Psoas muscle (tissue), 8 donors: ENCODE measurements around the gene GLB1L. TPM values are rescaled to one million over a fixed set of nuclear protein-coding genes. Genes with fewer than 3 reads are reported as not detected.

Experiments used
- ATAC-seq, 4 donors: fragments of 200-7000 bp; cut with Tn5 transposase; one replicate each; pipeline ENCODE4 v1.9.1; 2020; ENCODE audit warnings: moderate library complexity in 3 of 4, mild to moderate bottlenecking in 2 of 4
- DNase-seq, 2 donors: peaks; one replicate each; pipeline ENCODE4 v3.0.0-alpha.2; 2020
- H3K27ac ChIP-seq: fragments of 200-600 bp; one replicate; pipeline ENCODE4 v1.8.0; 2022
- H3K27me3 ChIP-seq, 3 donors: fragments of 200-600 bp in 1 of 3; one replicate each; pipeline versions ENCODE4 v1.6.1 to v1.8.0; 2013 to 2022; ENCODE audit warnings: low read length in 2 of 3, mild to moderate bottlenecking in 2 of 3, moderate library complexity in 1 of 3; ENCODE audit not compliant: insufficient read depth in 3 of 3
- H3K36me3 ChIP-seq, 2 donors: fragments of 200-600 bp in 1 of 2; one replicate each; pipeline versions ENCODE4 v1.6.1 to v1.8.0; 2013 to 2022; ENCODE audit warnings: low read depth in 1 of 2, mild to moderate bottlenecking in 1 of 2, moderate library complexity in 1 of 2; ENCODE audit not compliant: insufficient read depth in 1 of 2
- H3K4me1 ChIP-seq: fragments of 200-600 bp; one replicate; pipeline ENCODE4 v1.8.0; 2022
- H3K4me3 ChIP-seq: fragments of 200-600 bp; one replicate; pipeline ENCODE4 v1.8.0; 2022; ENCODE audit warnings: mild to moderate bottlenecking
- H3K9me3 ChIP-seq: fragments of 200-600 bp; one replicate; pipeline ENCODE4 v1.8.0; 2022
- CTCF ChIP-seq: fragments of 200-600 bp; IDR thresholded peaks from one replicate; pipeline ENCODE4 v1.8.0; 2022; ENCODE audit warnings: antibody characterized with exemption
- WGBS, 3 donors: extraction: QIAGEN DNeasy Blood & Tissue Kit; methylation state at CpG; one replicate each; pipeline versions ENCODE4 v1.1.6 to v1.1.7; 2013; 5-methylcytosine and 5-hydroxymethylcytosine counted together
- intact Hi-C, 2 donors: fragments of 100-400 bp; cut with DNase I; formaldehyde crosslinking; loops; one replicate each; pipeline versions ENCODE4 v1.11.0 to v1.14.2; 2022
- polyA plus RNA-seq, 3 donors: library from polyadenylated mRNA; stranded (reverse); fragments of 200-250 nt; gene quantifications; one replicate each; pipeline ENCODE4 v1.2.3, GENCODE V29; 2013
- total RNA-seq, 4 donors: library from RNA; stranded (reverse); fragmentation: NEBNext Ultra II Directional in 2 of 4; extraction: Animal tissue kit (Norgen Biotek cat#: 25700) in 2 of 4; gene quantifications; one replicate each; pipeline versions ENCODE4 v1.2.1 to v1.2.4, GENCODE V29; 2021 to 2023
- donor health status: healthy with polysubstance abuse.
- donor health status: DM: no; HTN: no; CAD: no; lungs with moderate emphysema.
- donor health status: Bipolar disorder and iron deficiency.
- donor health status: healthy.
- donor health status: DM: yes; HTN: yes; CAD: no.
- donor health status: DM: no; HTN: no; CAD: no.
- donor health status: DM: no; HTN: no; CAD: no.
- donor health status: DM: yes; HTN: yes; CAD: no.

GLB1L gene
- total and polyA plus RNA-seq, 7 donors: 0.55 to 3.7 (median 0.90) TPM

DNA sequence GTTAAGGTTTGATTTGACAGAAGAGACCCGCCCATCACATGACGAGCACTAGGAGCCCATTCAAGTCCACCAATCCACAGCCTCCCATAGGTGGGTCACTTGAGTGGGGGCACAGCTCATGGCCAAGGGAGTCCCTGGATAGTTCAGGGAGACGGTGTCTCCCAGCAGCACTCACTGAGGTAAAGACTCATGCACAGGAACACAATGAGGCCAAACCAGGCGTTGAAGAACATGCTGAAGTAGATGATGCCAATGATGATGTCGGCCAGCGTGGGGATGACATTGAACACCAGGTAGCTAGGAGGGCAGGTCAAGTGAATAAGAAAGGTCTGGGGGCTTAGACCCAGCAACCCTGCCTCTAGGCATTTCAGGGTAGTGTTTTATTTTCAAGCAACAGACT lies 30.5 kb downstream of the GLB1L start:
- intact Hi-C loops: loop anchor here in 1 of 2 donors (5.0 kb wide), 1 partner anchor 37 kb away; the partner anchor contains the start of genes CNPPD1 and RETREG2
- DNase-seq: no peak
- no peak for TF ChIP-seq CTCF
- Histone ChIP-seq H3K27ac (no peak overlapping the region), H3K4me1 (peaks cover 22% of the 10 kb centered on the region), H3K4me3 (no peak overlapping the region), H3K36me3 (peaks cover 0 to 75% of the 10 kb centered on the region in 2 donors), H3K9me3 (no peaks in the 10 kb centered on the region), H3K27me3 (no peaks in the 10 kb centered on the region)
- 81 to 91% (median 84%) methylated on average over 6 of the region's 6 CpGs for WGBS, 3 donors
- ATAC-seq: no peak

GRCh38 chr2:219214141-219214540 lies 31.1 kb downstream of the GLB1L start:
- Histone ChIP-seq H3K4me1 (peaks cover 15% of the 10 kb centered on the region), H3K27me3 (no peaks in the 10 kb centered on the region), H3K9me3 (no peaks in the 10 kb centered on the region), H3K27ac (no peak overlapping the region), H3K36me3 (peaks cover 3 to 77% of the 10 kb centered on the region in 2 donors), H3K4me3 (no peak overlapping the region)
- no peak for ATAC-seq
- no peak for TF ChIP-seq CTCF
- no peak for DNase-seq
- intact Hi-C loops: no loop called here
- 93 to 96% (median 94%) methylated on average over 15 of the region's 15 CpGs for WGBS, 3 donors

DNA sequence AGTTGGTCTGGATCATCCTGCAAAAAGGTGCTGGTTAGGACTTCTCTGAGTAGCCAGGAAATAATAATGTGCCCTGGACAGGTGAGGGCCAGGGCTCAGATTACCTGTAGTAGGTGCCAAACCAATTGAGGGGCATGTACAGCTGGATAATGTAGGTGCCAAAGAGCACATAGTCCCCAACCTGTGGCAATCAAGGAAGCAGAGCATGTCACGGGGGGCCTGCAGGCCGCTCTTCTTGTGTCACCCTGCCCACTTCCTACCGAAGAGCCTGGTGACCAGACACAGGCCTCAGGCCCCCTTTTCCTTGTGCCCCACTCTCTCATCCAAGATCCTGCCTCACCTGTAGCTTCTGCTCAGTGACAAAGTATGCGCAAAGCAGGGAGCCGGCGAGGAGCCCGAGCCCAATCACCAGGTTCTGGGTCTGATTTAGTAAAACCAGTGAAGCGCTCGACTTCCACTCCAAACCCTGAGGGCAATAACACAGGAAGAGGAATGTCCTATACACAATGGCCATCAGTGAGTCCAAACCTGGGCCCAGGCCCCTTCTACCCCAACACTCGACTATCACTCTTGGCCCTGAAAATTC lies 31.7 kb downstream of the GLB1L start:
- peaks cover 15% of the 10 kb centered on the region for H3K4me1 ChIP-seq
- 91 to 94% (median 94%) methylated on average over 10 of the region's 10 CpGs for WGBS, 3 donors
- intact Hi-C loops: no loop called here
- peaks cover 3 to 83% of the 10 kb centered on the region in 2 donors for H3K36me3 ChIP-seq
- no peaks in the 10 kb centered on the region for H3K9me3 ChIP-seq
- DNase-seq (no peak), ATAC-seq (no peak)
- no peak for TF ChIP-seq CTCF
- no peaks in the 10 kb centered on the region for H3K27me3 ChIP-seq
- H3K4me3 ChIP-seq: no peak overlapping the region
- no peak overlapping the region for H3K27ac ChIP-seq

DNA sequence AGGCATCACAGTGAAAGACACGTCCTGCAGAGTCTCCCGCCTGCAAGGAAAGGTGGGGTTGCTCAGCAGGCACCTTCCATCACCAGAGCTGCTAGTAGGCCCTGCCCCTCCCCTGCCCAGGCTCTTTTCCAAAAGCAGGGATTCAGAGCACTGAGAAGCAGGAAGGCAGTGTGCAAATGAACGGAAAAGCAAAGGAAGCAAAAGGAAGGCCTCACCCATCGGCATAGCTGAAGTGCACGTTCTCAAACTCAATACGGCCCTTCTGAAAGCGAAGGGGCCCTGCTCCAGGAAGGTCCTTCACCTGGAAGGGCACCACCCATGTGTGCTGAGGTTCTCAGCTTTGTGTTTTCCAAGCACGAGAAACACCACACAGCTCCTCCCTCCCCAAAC lies 32.2 kb downstream of the GLB1L start:
- Histone ChIP-seq H3K9me3 (no peaks in the 10 kb centered on the region), H3K27ac (no peak overlapping the region), H3K36me3 (peaks cover 3 to 88% of the 10 kb centered on the region in 2 donors), H3K27me3 (no peaks in the 10 kb centered on the region), H3K4me1 (peaks cover 19% of the 10 kb centered on the region), H3K4me3 (no peak overlapping the region)
- intact Hi-C loops: no loop called here
- 79 to 81% (median 79%) methylated on average over 8 of the region's 8 CpGs for WGBS, 3 donors
- TF ChIP-seq CTCF: no peak
- ATAC-seq: no peak
- DNase-seq: no peak

DNA sequence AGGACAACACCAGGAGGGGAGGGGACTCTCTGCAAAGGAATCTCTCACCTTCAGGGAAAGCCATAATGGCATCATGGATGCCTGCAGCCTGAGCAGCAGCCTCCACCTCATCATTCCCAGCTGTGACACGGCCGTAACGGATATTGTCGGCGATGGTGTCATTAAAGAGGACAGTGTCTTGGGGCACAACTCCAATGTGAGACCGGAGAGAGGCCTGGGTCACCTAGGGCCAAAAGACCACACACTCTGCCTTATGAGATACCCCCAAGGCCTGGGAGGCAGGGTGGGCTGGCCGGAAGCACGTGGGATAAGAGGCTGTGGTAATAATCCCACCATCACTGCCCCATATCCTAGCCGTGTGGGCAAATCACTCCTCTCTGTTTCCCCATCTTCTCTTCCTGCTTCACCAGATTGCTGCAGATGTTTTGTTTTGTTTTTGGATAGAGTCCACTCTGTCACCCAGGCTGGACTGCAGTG lies 34.3 kb downstream of the GLB1L start:
- Histone ChIP-seq H3K4me3 (no peak overlapping the region), H3K27ac (no peak overlapping the region), H3K27me3 (no peaks in the 10 kb centered on the region), H3K36me3 (peaks cover 3 to 84% of the 10 kb centered on the region in 2 donors), H3K4me1 (peaks cover 16% of the 10 kb centered on the region), H3K9me3 (no peaks in the 10 kb centered on the region)
- intact Hi-C loops: no loop called here
- DNase-seq (no peak), ATAC-seq (no peak)
- no peak for TF ChIP-seq CTCF
- WGBS, 3 donors: 83 to 92% (median 86%) methylated on average over 9 of the region's 9 CpGs
